ENCODE measurements around the gene MED13. TPM values are rescaled to one million over a fixed set of nuclear protein-coding genes. Genes with fewer than 3 reads are reported as not detected.
A peak's percentile ranks its signal among the peaks of the same experiment; 100 is the strongest.

The MED13 gene
- total and polyA plus RNA-seq, 2 donors (not counting 1 experiment from before 2014, with no cell fraction given): 36.2 to 47.1 TPM

DNA sequence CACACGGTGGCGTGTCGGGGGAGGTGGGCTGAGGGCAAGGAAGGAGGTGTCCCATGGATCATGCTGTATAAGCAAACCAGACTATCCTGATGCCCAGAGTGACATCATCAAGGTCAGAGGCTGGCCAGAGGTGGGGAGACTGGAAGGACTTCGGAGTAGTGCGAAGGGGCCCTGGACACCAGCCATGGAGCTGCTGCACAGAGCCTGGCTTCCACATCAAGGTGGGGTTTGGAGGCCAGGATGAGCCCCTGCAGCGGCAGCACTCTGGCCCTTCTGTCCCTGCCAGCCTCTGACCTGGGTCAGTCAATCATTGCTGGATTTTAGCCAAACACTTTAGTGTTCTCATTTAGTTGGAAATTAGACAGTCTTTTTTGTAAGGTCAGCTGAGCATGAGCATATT lies 34.8 kb downstream of the MED13 start:
- no peaks in the 10 kb centered on the region for H4K20me1 ChIP-seq (ENCODE audit: control insufficient read depth, extremely low read depth, insufficient read depth, low read length)
- H3K36me3 ChIP-seq (ENCODE audit: control insufficient read depth, insufficient read depth, low read length): peaks cover 17% of the 10 kb centered on the region

DNA sequence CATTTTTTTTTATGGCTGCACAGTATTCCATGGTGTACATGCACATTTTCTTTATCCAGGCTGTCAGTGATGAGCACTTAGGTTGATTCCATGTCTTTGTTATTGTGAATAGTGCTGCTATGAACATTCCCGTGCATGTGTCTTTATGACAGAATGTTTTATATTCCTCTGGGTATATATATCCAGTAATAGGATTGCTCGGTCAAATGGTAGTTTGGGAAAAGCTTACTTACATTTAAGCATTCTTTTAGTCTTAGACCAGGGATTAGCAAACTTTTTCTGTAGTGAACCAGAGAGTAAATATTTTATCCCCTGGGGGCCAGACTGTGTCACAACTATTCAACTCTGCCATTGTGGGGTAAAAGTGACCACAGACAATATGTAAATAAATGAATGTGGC lies 40.2 kb downstream of the MED13 start:
- Histone ChIP-seq H3K9ac (ENCODE audit: insufficient read depth, low read length) (no peak overlapping the region), H4K20me1 (ENCODE audit: control insufficient read depth, extremely low read depth, insufficient read depth, low read length) (no peaks in the 10 kb centered on the region), H3K4me1 (ENCODE audit: control insufficient read depth, extremely low read depth, insufficient read depth, low read length) (no peaks in the 10 kb centered on the region), H3K4me3 (replicated peaks in 1 of 4; ENCODE audit: control extremely low read depth in 1 of 4, insufficient read depth in 1 of 4, low read depth in 3 of 4, low read length in 4 of 4) (no peak overlapping the region), H3K4me2 (ENCODE audit: extremely low read depth, insufficient read depth, low read length) (no peak overlapping the region), H3K27ac (ENCODE audit: insufficient read depth, low read length) (no peak overlapping the region), H2AFZ (ENCODE audit: low read length) (no peak overlapping the region), H3K36me3 (ENCODE audit: control insufficient read depth, insufficient read depth, low read length) (peaks cover 5% of the 10 kb centered on the region), H3K27me3 (ENCODE audit: control insufficient read depth, insufficient read depth, low read length) (no peaks in the 10 kb centered on the region), H3K9me3 (ENCODE audit: control insufficient read depth, insufficient read depth, low read depth, low read length) (no peaks in the 10 kb centered on the region), H3K79me2 (ENCODE audit: control insufficient read depth, insufficient read depth, low read length) (peaks cover 8% of the 10 kb centered on the region)
- no peak for TF ChIP-seq EZH2 (IDR thresholded peaks at IDR 0.05; ENCODE audit: low read length, missing control alignments)
- TF ChIP-seq, protein P1, sequence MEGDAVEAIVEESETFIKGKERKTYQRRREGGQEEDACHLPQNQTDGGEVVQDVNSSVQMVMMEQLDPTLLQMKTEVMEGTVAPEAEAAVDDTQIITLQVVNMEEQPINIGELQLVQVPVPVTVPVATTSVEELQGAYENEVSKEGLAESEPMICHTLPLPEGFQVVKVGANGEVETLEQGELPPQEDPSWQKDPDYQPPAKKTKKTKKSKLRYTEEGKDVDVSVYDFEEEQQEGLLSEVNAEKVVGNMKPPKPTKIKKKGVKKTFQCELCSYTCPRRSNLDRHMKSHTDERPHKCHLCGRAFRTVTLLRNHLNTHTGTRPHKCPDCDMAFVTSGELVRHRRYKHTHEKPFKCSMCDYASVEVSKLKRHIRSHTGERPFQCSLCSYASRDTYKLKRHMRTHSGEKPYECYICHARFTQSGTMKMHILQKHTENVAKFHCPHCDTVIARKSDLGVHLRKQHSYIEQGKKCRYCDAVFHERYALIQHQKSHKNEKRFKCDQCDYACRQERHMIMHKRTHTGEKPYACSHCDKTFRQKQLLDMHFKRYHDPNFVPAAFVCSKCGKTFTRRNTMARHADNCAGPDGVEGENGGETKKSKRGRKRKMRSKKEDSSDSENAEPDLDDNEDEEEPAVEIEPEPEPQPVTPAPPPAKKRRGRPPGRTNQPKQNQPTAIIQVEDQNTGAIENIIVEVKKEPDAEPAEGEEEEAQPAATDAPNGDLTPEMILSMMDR (conservative IDR thresholded peaks at IDR 0.05 in 1 of 2, IDR thresholded peaks at IDR 0.05 in 1 of 2; ENCODE audit: low read depth in 1 of 2, low read length in 2 of 2): no peak
- DNase-seq (ENCODE audit: low read depth in 2 of 2): no peak

More for the DNA sequence above, 34.8 kb downstream of the MED13 start:
- Histone ChIP-seq H3K27me3 (ENCODE audit: control insufficient read depth, insufficient read depth, low read length) (no peaks in the 10 kb centered on the region), H3K4me1 (ENCODE audit: control insufficient read depth, extremely low read depth, insufficient read depth, low read length) (no peaks in the 10 kb centered on the region), H2AFZ (ENCODE audit: low read length) (no peak overlapping the region), H3K9ac (ENCODE audit: insufficient read depth, low read length) (no peak overlapping the region), H3K79me2 (ENCODE audit: control insufficient read depth, insufficient read depth, low read length) (peaks cover 11% of the 10 kb centered on the region), H3K4me2 (ENCODE audit: extremely low read depth, insufficient read depth, low read length) (no peak overlapping the region), H3K27ac (ENCODE audit: insufficient read depth, low read length) (no peak overlapping the region), H3K9me3 (ENCODE audit: control insufficient read depth, insufficient read depth, low read depth, low read length) (no peaks in the 10 kb centered on the region), H3K4me3 (replicated peaks in 1 of 4; ENCODE audit: control extremely low read depth in 1 of 4, insufficient read depth in 1 of 4, low read depth in 3 of 4, low read length in 4 of 4) (no peak overlapping the region)
- no peak for TF ChIP-seq EZH2 (IDR thresholded peaks at IDR 0.05; ENCODE audit: low read length, missing control alignments)
- TF ChIP-seq, protein P1 (conservative IDR thresholded peaks at IDR 0.05 in 1 of 2, IDR thresholded peaks at IDR 0.05 in 1 of 2; ENCODE audit: low read depth in 1 of 2, low read length in 2 of 2): no peak
- DNase-seq (ENCODE audit: low read depth in 2 of 2): no peak

DNA sequence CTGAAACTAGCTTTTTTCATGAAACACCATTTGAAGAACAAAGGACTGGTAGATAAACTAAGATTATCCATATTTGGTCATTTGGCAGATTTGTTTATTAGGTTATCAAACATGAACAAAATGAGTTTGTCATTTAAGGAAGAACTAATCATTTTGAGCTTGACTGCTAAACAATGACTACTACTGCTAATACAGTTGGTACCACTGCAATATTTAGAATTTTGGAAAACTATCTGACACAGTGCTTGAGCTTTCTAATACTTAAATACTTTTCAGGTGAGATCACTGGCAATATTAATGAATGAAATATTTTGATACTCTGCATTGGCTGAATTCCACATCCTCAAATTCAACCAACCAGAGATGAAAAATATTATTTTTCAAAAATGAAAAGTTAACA lies 47.2 kb downstream of the MED13 start:
- H3K79me2 ChIP-seq (ENCODE audit: control insufficient read depth, insufficient read depth, low read length): peaks cover 3% of the 10 kb centered on the region
- H3K36me3 ChIP-seq (ENCODE audit: control insufficient read depth, insufficient read depth, low read length): peaks cover 2% of the 10 kb centered on the region
- no peaks in the 10 kb centered on the region for H3K27me3 ChIP-seq (ENCODE audit: control insufficient read depth, insufficient read depth, low read length)
- H3K9ac ChIP-seq (ENCODE audit: insufficient read depth, low read length): no peak overlapping the region
- peaks cover 3% of the 10 kb centered on the region for H4K20me1 ChIP-seq (ENCODE audit: control insufficient read depth, extremely low read depth, insufficient read depth, low read length)
- TF ChIP-seq, protein P1 (conservative IDR thresholded peaks at IDR 0.05 in 1 of 2, IDR thresholded peaks at IDR 0.05 in 1 of 2; ENCODE audit: low read depth in 1 of 2, low read length in 2 of 2): no peak
- TF ChIP-seq EZH2 (IDR thresholded peaks at IDR 0.05; ENCODE audit: low read length, missing control alignments): no peak
- H3K9me3 ChIP-seq (ENCODE audit: control insufficient read depth, insufficient read depth, low read depth, low read length): no peaks in the 10 kb centered on the region
- H3K4me2 ChIP-seq (ENCODE audit: extremely low read depth, insufficient read depth, low read length): no peak overlapping the region
- H2AFZ ChIP-seq (ENCODE audit: low read length): no peak overlapping the region
- no peak overlapping the region for H3K27ac ChIP-seq (ENCODE audit: insufficient read depth, low read length)
- no peak overlapping the region for H3K4me3 ChIP-seq (replicated peaks in 1 of 4; ENCODE audit: control extremely low read depth in 1 of 4, insufficient read depth in 1 of 4, low read depth in 3 of 4, low read length in 4 of 4)
- peak; percentile 20 to 38 for DNase-seq (ENCODE audit: low read depth in 2 of 2)
- H3K4me1 ChIP-seq (ENCODE audit: control insufficient read depth, extremely low read depth, insufficient read depth, low read length): peaks cover 2% of the 10 kb centered on the region

All from fibroblast of lung (primary cell).